Measurements from ENCODE around the gene ADAMTSL4. TPM values are rescaled to one million over a fixed set of nuclear protein-coding genes. Genes with fewer than 3 reads are reported as not detected.

Gene ADAMTSL4
- total and polyA plus RNA-seq, 9 of the 15 experiments (the other 6 are each of a cell fraction or from before 2014, with no cell fraction given) = 12.7 to 212 (median 35.6) TPM

DNA sequence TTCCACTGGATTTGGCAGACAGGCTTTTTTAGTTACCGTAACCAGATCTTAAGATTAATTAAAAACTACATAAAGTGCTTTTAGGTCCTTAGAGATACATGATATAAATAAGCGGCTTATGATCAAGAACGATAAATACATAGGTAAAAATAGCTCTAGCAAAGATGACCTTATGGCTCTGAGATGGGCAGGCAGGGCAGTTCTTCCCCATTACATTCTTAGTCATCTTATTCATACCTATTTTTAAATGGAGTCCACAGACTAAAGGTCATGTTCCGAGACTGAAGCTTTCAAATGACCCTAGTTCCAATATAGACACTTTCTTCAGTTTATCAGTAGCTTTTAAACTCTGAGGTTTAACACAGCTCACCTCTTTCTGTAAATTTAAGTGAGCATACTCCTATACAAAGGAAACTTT is 25.9 kb downstream of the ADAMTSL4 start (continued):
- TF ChIP-seq, protein P1, sequence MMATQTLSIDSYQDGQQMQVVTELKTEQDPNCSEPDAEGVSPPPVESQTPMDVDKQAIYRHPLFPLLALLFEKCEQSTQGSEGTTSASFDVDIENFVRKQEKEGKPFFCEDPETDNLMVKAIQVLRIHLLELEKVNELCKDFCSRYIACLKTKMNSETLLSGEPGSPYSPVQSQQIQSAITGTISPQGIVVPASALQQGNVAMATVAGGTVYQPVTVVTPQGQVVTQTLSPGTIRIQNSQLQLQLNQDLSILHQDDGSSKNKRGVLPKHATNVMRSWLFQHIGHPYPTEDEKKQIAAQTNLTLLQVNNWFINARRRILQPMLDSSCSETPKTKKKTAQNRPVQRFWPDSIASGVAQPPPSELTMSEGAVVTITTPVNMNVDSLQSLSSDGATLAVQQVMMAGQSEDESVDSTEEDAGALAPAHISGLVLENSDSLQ (IDR thresholded peaks at IDR 0.05) = no peak
- TF ChIP-seq SIN3B (IDR thresholded peaks at IDR 0.05; ENCODE audit: low read depth) = no peak
- TF ChIP-seq BCL6 (CRISPR knock-in tag; IDR thresholded peaks at IDR 0.05) = no peak
- no peak for TF ChIP-seq ETV1 (tag; conservative IDR thresholded peaks at IDR 0.05; ENCODE audit: low read depth)
- 0 out of 2 replicates have a peak, but pooled peaks have one; percentile 59 for TF ChIP-seq LCOR (CRISPR knock-in tag; IDR thresholded peaks at IDR 0.05)

DNA sequence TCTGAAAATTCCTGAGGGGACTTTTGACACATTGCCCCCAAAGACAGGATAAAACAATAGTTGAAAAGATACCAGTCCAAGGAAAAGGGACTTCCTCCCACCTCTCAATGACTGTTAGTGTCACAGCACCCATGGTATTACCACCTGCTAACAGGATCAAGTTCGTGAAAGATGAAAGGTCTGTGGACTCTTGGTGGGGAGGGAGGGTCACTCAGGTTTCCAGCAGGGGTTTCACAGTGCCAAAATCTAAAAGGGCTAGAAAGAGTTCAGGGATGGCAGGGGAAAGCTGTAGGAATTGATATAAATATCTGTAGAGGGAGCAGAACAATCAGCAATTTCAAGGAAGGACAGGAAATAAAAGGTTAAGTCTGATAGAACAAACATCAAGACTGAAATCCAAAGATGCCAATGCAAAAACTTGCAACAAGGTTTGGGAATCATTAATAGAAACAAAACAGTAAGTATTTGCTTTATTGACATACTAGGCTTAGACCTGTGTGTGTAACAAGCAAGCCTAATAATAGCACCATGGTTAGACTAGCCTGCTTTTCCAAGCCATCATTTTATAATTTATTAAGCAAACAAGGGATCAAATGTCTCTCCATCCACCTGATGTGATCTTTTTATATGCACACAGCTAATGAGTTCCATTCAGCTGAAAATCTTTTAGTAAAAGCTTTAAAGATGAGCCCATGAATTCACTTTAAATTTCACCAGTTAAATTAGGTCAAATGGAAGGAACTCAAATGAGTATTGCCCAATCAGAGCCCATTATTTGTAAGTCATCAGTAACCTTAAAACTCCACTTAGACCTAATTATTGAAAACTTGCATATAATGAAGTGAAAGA is 26.5 kb downstream of the ADAMTSL4 start:
- peaks cover 65% of the 10 kb centered on the region for H3K36me3 ChIP-seq (ENCODE audit: control insufficient read depth, insufficient read depth, low read length)
- H4K20me1 ChIP-seq (replicated peaks; ENCODE audit: control insufficient read depth, insufficient read depth, low read length) = peaks cover 51% of the 10 kb centered on the region
- no peak for FAIRE-seq
- BruUV-seq (replicated peaks) = no TSS peak
- intact Hi-C loops (cut with micrococcal nuclease) = loop anchor here (5.0 kb wide), 1 partner anchor 237 kb away; no protein-coding TSS in a partner anchor
- H3K27me3 ChIP-seq (ENCODE audit: control insufficient read depth in 2 of 2, insufficient read depth in 2 of 2, low read length in 2 of 2) = no peaks in the 10 kb centered on the region
- CTCF ChIA-PET (ENCODE audit: low intra/inter-chr PET ratio) = interaction anchor here (1.1 kb wide), 1 partner anchor 44 kb away, joined by 4 read pairs; no protein-coding TSS in a partner anchor
- peak overlapping the region; percentile 74 to 97; a peak in 2 of 4 replicates for H3K9ac ChIP-seq (ENCODE audit: insufficient read depth in 1 of 2, low read depth in 2 of 2, low read length in 2 of 2)
- peak overlapping the region; percentile 98 for H3K4me3 ChIP-seq
- ATAC-seq = no peak
- WGBS (ENCODE audit: insufficient coverage, low coverage, missing lambda C conversion rate) = 56% methylated on average over 1 of the region's 1 CpG
- no peaks in the 10 kb centered on the region for H3K9me3 ChIP-seq (replicated peaks; ENCODE audit: control insufficient read depth, insufficient read depth, low read depth, low read length)
- H3K4me2 ChIP-seq (ENCODE audit: insufficient read depth, low read length) = peak overlapping the region; percentile 97
- H3K4me1 ChIP-seq (replicated peaks in 1 of 2; ENCODE audit: control insufficient read depth in 2 of 2, insufficient read depth in 2 of 2, low read length in 2 of 2) = peaks cover 10 to 17% of the 10 kb centered on the region in 2 experiments; a peak in 4 of 5 replicates
- POLR2A ChIA-PET = interaction anchor here (0.5 to 11.0 kb wide), 18 partner anchors 8 to 742 kb away, joined by 3 to 148 read pairs (median 4); partner anchors contain the start of gene ENSA
- H2AFZ ChIP-seq (ENCODE audit: low read depth, low read length) = no peak overlapping the region
- in situ Hi-C loops (cut with MboI) = no loop called here
- peaks cover 74% of the 10 kb centered on the region for H3K79me2 ChIP-seq (ENCODE audit: control insufficient read depth, insufficient read depth, low read length)
- H3K9me1 ChIP-seq (ENCODE audit: control insufficient read depth, insufficient read depth, low read length) = no peaks in the 10 kb centered on the region
- H3K27ac ChIP-seq (ENCODE audit: extremely low read depth, low read depth, low read length) = peak overlapping the region; percentile 31
- peak in 1 of 4 experiments; percentile 8 for DNase-seq (ENCODE audit: extremely low read depth in 1 of 4, low spot score in 3 of 4)
- TF ChIP-seq CEBPG (CRISPR knock-in tag; IDR thresholded peaks at IDR 0.05) = no peak
- TF ChIP-seq CEBPG (tag; conservative IDR thresholded peaks at IDR 0.05 in 1 of 2, IDR thresholded peaks at IDR 0.05 in 1 of 2) = peak; percentile 81 to 96
- TF ChIP-seq BRD4 (IDR thresholded peaks at IDR 0.05) = 0 out of 2 replicates have a peak, but pooled peaks have one; percentile 26
- no peak for TF ChIP-seq GATAD2B (IDR thresholded peaks at IDR 0.05; ENCODE audit: borderline replicate concordance)
- peak; percentile 90 for TF ChIP-seq CEBPB (tag; IDR thresholded peaks at IDR 0.05)
- TF ChIP-seq PHF20 (IDR thresholded peaks at IDR 0.05; ENCODE audit: partially characterized antibody) = no peak
- TF ChIP-seq, protein P2, sequence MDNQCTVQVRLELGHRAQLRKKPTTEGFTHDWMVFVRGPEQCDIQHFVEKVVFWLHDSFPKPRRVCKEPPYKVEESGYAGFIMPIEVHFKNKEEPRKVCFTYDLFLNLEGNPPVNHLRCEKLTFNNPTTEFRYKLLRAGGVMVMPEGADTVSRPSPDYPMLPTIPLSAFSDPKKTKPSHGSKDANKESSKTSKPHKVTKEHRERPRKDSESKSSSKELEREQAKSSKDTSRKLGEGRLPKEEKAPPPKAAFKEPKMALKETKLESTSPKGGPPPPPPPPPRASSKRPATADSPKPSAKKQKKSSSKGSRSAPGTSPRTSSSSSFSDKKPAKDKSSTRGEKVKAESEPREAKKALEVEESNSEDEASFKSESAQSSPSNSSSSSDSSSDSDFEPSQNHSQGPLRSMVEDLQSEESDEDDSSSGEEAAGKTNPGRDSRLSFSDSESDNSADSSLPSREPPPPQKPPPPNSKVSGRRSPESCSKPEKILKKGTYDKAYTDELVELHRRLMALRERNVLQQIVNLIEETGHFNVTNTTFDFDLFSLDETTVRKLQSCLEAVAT (IDR thresholded peaks at IDR 0.05) = 0 out of 4 replicates have a peak, but pooled peaks of 1 of the 2 experiments have one; percentile 17
- TF ChIP-seq KDM5B (IDR thresholded peaks at IDR 0.05; ENCODE audit: insufficient replicate concordance, low read depth, low read length) = peak; percentile 40
- TF ChIP-seq NCOA6 (IDR thresholded peaks at IDR 0.05) = no peak

All from K562 (cell line).